ENCODE results near the gene KCNA2.
A peak's percentile ranks its signal among the peaks of the same experiment; 100 is the strongest.

KCNA2 gene

GRCh38 chr1:110605901-110606656, at the start of gene KCNA2:
Gene KCNA2 (minus strand): TSS chr1:110606358. CDS start chr1:110604782, 1,576 bp downstream.
- DNase-seq: peak in 1 of 2 experiments; percentile 9

GRCh38 chr1:110650609-110651008, 44.5 kb upstream of the KCNA2 start:
- no peak for DNase-seq

- DNase-seq: no peak
These were observed 42.3 kb upstream of the KCNA2 start for GRCh38 chr1:110648417-110648816.

GRCh38 chr1:110647254-110647891, 41.2 kb upstream of the KCNA2 start:
- no peak for DNase-seq

- no peak for DNase-seq
These were observed 39.9 kb upstream of the KCNA2 start for GRCh38 chr1:110645821-110646735.

GRCh38 chr1:110645211-110645610, 39.1 kb upstream of the KCNA2 start:
- DNase-seq: no peak

- no peak for DNase-seq
These were observed 37.8 kb upstream of the KCNA2 start for GRCh38 chr1:110643879-110644472.

- DNase-seq: no peak
These were observed 33.7 kb upstream of the KCNA2 start for GRCh38 chr1:110639724-110640386.

- DNase-seq: no peak
These were observed 32.4 kb upstream of the KCNA2 start for GRCh38 chr1:110638556-110638955.

GRCh38 chr1:110638058-110638457, 31.9 kb upstream of the KCNA2 start:
- DNase-seq: no peak

GRCh38 chr1:110637475-110637874, 31.3 kb upstream of the KCNA2 start:
- DNase-seq: no peak

- peak in 1 of 2 experiments; percentile 33 for DNase-seq
These were observed 30.2 kb upstream of the KCNA2 start for GRCh38 chr1:110636149-110636935.

- no peak for DNase-seq
These were observed 29.3 kb upstream of the KCNA2 start for GRCh38 chr1:110635434-110635833.

GRCh38 chr1:110634455-110635311, 28.5 kb upstream of the KCNA2 start:
- peak; percentile 63 to 67 for DNase-seq

- no peak for DNase-seq
These were observed 27.9 kb upstream of the KCNA2 start for GRCh38 chr1:110634086-110634454.

GRCh38 chr1:110633646-110634030, 27.5 kb upstream of the KCNA2 start:
- no peak for DNase-seq

- no peak for DNase-seq
These were observed 25.9 kb upstream of the KCNA2 start for GRCh38 chr1:110631836-110632620.

- DNase-seq: peak; percentile 76 to 81
These were observed 24.9 kb upstream of the KCNA2 start for GRCh38 chr1:110630839-110631663.

Data from stimulated activated CD4-positive, alpha-beta T cell treated with anti-CD3 and anti-CD28 coated beads, Interleukin-4, amount 100 ng/mL, for 4 hours (primary cell).